ENCODE results near the gene NAGLU.

Gene NAGLU

DNA sequence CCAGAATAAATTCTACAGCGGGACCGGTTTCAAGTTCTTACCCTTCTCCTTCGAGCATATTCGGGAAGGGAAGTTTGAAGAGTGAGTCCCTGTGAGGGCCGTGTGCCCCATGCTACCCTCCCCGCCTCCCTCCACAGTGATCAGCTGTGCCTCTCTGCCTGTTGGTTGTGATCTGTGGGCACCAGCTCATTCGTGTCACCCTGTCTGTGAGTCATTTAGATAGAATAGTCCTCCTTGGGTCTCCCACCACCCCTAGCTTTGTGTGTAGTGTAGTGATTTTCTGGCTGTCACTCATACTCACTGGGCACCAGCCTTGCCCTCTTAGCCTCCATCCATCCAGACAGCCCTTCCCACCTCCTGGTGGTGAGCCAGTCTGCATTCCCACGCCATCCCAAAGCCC is 15.0 kb upstream of the NAGLU start:
- Histone ChIP-seq H3K79me2 (ENCODE audit: insufficient read depth, low read length) (no peaks in the 10 kb centered on the region), H2AFZ (ENCODE audit: low read depth, low read length, severe bottlenecking) (no peak overlapping the region), H3K27ac (ENCODE audit: low read depth, low read length) (no peak overlapping the region), H4K20me1 (ENCODE audit: low read depth, low read length) (no peaks in the 10 kb centered on the region), H3K4me2 (ENCODE audit: low read depth, low read length, poor library complexity, severe bottlenecking) (no peak overlapping the region), H3K9me2 (replicated peaks; ENCODE audit: insufficient read depth, low read length) (no peaks in the 10 kb centered on the region), H3F3A (ENCODE audit: insufficient read depth) (no peaks in the 10 kb centered on the region), H3K9ac (ENCODE audit: low read length) (no peak overlapping the region), H3K36me3 (ENCODE audit: low read length) (no peaks in the 10 kb centered on the region), H3K9me3 (ENCODE audit: insufficient read depth, low read length) (no peaks in the 10 kb centered on the region), H3K27me3 (ENCODE audit: low read length) (no peaks in the 10 kb centered on the region), H3K4me3 (ENCODE audit: insufficient read depth, low read length, poor library complexity, severe bottlenecking) (no peak overlapping the region)
- TF ChIP-seq EZH2phosphoT487 (conservative IDR thresholded peaks at IDR 0.05; ENCODE audit: low read length) = no peak
- TF ChIP-seq, protein P1, sequence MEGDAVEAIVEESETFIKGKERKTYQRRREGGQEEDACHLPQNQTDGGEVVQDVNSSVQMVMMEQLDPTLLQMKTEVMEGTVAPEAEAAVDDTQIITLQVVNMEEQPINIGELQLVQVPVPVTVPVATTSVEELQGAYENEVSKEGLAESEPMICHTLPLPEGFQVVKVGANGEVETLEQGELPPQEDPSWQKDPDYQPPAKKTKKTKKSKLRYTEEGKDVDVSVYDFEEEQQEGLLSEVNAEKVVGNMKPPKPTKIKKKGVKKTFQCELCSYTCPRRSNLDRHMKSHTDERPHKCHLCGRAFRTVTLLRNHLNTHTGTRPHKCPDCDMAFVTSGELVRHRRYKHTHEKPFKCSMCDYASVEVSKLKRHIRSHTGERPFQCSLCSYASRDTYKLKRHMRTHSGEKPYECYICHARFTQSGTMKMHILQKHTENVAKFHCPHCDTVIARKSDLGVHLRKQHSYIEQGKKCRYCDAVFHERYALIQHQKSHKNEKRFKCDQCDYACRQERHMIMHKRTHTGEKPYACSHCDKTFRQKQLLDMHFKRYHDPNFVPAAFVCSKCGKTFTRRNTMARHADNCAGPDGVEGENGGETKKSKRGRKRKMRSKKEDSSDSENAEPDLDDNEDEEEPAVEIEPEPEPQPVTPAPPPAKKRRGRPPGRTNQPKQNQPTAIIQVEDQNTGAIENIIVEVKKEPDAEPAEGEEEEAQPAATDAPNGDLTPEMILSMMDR (IDR thresholded peaks at IDR 0.05; ENCODE audit: insufficient read depth, low read length, poor library complexity, severe bottlenecking) = no peak

DNA sequence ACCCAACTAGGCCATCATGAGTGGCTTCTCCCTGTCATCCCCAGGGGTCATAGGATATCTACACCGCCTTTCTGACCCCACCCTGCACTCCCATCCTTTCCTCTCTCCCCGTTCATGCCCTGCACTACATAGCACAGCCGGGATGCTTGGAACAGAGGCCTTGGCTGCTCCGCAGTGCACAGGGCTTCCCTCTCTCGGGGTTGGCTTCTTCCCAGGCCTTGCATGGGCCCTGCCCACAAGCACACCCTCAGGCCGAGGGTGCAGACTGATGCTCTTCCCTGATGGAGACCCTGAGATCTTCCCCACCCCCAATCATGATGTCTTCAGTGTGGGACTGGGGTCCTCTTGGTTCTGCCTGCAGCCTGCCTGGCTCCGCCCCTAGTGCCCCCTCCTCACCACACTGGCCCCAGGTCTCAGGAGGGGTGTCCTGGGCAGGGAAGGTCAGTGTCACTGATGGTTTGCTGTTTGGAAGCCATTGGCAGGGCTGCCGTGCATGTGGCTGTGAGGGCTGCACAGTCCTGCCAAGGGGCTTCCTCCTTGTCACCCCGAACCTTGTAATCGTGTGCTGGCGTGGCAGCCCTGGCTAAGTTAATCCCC is 14.3 kb upstream of the NAGLU start:
- Histone ChIP-seq H3K9me3 (ENCODE audit: insufficient read depth, low read length) (no peaks in the 10 kb centered on the region), H3K36me3 (ENCODE audit: low read length) (no peaks in the 10 kb centered on the region), H3K4me2 (ENCODE audit: low read depth, low read length, poor library complexity, severe bottlenecking) (no peak overlapping the region), H3K79me2 (ENCODE audit: insufficient read depth, low read length) (no peaks in the 10 kb centered on the region), H3K9ac (ENCODE audit: low read length) (no peak overlapping the region), H4K20me1 (ENCODE audit: low read depth, low read length) (no peaks in the 10 kb centered on the region), H3K27me3 (ENCODE audit: low read length) (no peaks in the 10 kb centered on the region), H2AFZ (ENCODE audit: low read depth, low read length, severe bottlenecking) (no peak overlapping the region), H3K9me2 (replicated peaks; ENCODE audit: insufficient read depth, low read length) (no peaks in the 10 kb centered on the region), H3K27ac (ENCODE audit: low read depth, low read length) (no peak overlapping the region), H3K4me3 (ENCODE audit: insufficient read depth, low read length, poor library complexity, severe bottlenecking) (no peak overlapping the region), H3F3A (ENCODE audit: insufficient read depth) (no peaks in the 10 kb centered on the region)
- no peak for TF ChIP-seq EZH2phosphoT487 (conservative IDR thresholded peaks at IDR 0.05; ENCODE audit: low read length)
- TF ChIP-seq, protein P1 (IDR thresholded peaks at IDR 0.05; ENCODE audit: insufficient read depth, low read length, poor library complexity, severe bottlenecking) = no peak

DNA sequence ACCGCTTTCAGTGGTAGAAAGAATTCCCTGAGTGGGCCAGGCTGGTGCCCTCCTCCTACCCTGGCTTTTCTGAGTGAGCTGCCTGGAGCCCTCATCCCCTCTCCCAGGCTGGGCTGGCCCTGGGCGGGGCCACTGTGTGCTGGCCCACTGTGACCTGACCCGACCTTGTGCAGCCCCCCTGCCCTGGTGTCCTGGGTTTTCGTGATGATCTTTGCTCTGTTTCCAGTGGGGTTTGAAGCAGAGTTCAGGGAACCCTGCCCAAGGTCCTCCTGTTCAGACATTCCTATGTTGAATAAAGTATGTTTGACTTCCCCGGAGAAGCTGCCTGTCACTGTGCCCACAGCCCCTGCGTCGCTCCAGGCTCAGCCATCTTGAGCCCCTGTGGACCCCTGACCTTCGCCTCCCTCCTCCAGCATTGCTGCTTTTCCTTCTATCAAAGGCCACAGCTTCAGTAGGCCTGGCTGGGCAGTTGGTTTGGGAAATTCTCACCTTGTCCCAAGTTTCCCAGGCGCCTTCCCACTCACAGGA is 13.7 kb upstream of the NAGLU start:
- H3K9me3 ChIP-seq (ENCODE audit: insufficient read depth, low read length) = no peaks in the 10 kb centered on the region
- no peaks in the 10 kb centered on the region for H3K79me2 ChIP-seq (ENCODE audit: insufficient read depth, low read length)
- TF ChIP-seq, protein P1 (IDR thresholded peaks at IDR 0.05; ENCODE audit: insufficient read depth, low read length, poor library complexity, severe bottlenecking) = no peak
- no peak overlapping the region for H2AFZ ChIP-seq (ENCODE audit: low read depth, low read length, severe bottlenecking)
- H3K36me3 ChIP-seq (ENCODE audit: low read length) = no peaks in the 10 kb centered on the region
- no peak overlapping the region for H3K27ac ChIP-seq (ENCODE audit: low read depth, low read length)
- H3K4me3 ChIP-seq (ENCODE audit: insufficient read depth, low read length, poor library complexity, severe bottlenecking) = no peak overlapping the region
- no peaks in the 10 kb centered on the region for H3F3A ChIP-seq (ENCODE audit: insufficient read depth)
- no peaks in the 10 kb centered on the region for H3K27me3 ChIP-seq (ENCODE audit: low read length)
- H3K9me2 ChIP-seq (replicated peaks; ENCODE audit: insufficient read depth, low read length) = no peaks in the 10 kb centered on the region
- no peak overlapping the region for H3K4me2 ChIP-seq (ENCODE audit: low read depth, low read length, poor library complexity, severe bottlenecking)
- no peaks in the 10 kb centered on the region for H4K20me1 ChIP-seq (ENCODE audit: low read depth, low read length)
- H3K9ac ChIP-seq (ENCODE audit: low read length) = no peak overlapping the region

All from SU-DHL-6 (cell line).